HG02642 (cell line): ENCODE measurements around the gene LRRTM4.

Source experiments
- ATAC-seq: cut with Tn5 transposase; IDR thresholded peaks from one replicate; pipeline ENCODE4 v1.9.1; 2021; ENCODE audit warnings: mild to moderate bottlenecking; ENCODE audit not compliant: unreplicated experiment, poor library complexity

Gene LRRTM4

GRCh38 chr2:77479895-77480294, 42.3 kb downstream of the LRRTM4 start:
- ATAC-seq, result no peak

GRCh38 chr2:77479395-77479794, 42.8 kb downstream of the LRRTM4 start:
- ATAC-seq, result no peak

- no peak for ATAC-seq
These were observed 52.1 kb downstream of the LRRTM4 start for GRCh38 chr2:77470096-77470495.

GRCh38 chr2:77469106-77469505, 53.1 kb downstream of the LRRTM4 start:
- ATAC-seq, result no peak

- ATAC-seq, result no peak
These were observed 62.3 kb downstream of the LRRTM4 start for GRCh38 chr2:77459840-77460239.

GRCh38 chr2:77458216-77458615, 64.0 kb downstream of the LRRTM4 start:
- ATAC-seq, result no peak

- ATAC-seq, result no peak
These were observed 64.5 kb downstream of the LRRTM4 start for GRCh38 chr2:77457665-77458064.

- ATAC-seq, result no peak
These were observed 79.1 kb downstream of the LRRTM4 start for GRCh38 chr2:77443076-77443475.

GRCh38 chr2:77434880-77435279, 87.3 kb downstream of the LRRTM4 start:
- no peak for ATAC-seq

- no peak for ATAC-seq
These were observed 93.2 kb downstream of the LRRTM4 start for GRCh38 chr2:77428946-77429345.

- ATAC-seq, result no peak
These were observed 100.2 kb downstream of the LRRTM4 start for GRCh38 chr2:77421971-77422370.

- ATAC-seq, result no peak
These were observed 103.6 kb downstream of the LRRTM4 start for GRCh38 chr2:77418537-77418936.

GRCh38 chr2:77404189-77404588, 118.0 kb downstream of the LRRTM4 start:
- no peak for ATAC-seq

- no peak for ATAC-seq
These were observed 123.1 kb downstream of the LRRTM4 start for GRCh38 chr2:77398970-77399600.

- no peak for ATAC-seq
These were observed 124.4 kb downstream of the LRRTM4 start for GRCh38 chr2:77397763-77398162.

GRCh38 chr2:77395011-77395410, 127.2 kb downstream of the LRRTM4 start:
- ATAC-seq, result no peak

- no peak for ATAC-seq
These were observed 131.1 kb downstream of the LRRTM4 start for GRCh38 chr2:77391119-77391518.

- ATAC-seq, result no peak
These were observed 134.9 kb downstream of the LRRTM4 start for GRCh38 chr2:77387324-77387723.

- ATAC-seq, result no peak
These were observed 149.5 kb downstream of the LRRTM4 start for GRCh38 chr2:77372636-77373035.

- no peak for ATAC-seq
These were observed 151.7 kb downstream of the LRRTM4 start for GRCh38 chr2:77370511-77370910.

- ATAC-seq, result no peak
These were observed 158.9 kb downstream of the LRRTM4 start for GRCh38 chr2:77363277-77363676.

GRCh38 chr2:77348821-77349220, 173.4 kb downstream of the LRRTM4 start:
- no peak for ATAC-seq

GRCh38 chr2:77336013-77336412, 186.2 kb downstream of the LRRTM4 start:
- ATAC-seq, result no peak
